Hematopoietic multipotent progenitor cell treated with erythropoietin and hydrocortisone succinate and interleukin-3 and kit ligand, for 6 days (in vitro differentiated cells): ENCODE data around the gene OR2W3.

Source experiments
- DNase-seq: peaks from one replicate; pipeline ENCODE4 v3.0.0-alpha.2; 2015

Gene OR2W3

DNA sequence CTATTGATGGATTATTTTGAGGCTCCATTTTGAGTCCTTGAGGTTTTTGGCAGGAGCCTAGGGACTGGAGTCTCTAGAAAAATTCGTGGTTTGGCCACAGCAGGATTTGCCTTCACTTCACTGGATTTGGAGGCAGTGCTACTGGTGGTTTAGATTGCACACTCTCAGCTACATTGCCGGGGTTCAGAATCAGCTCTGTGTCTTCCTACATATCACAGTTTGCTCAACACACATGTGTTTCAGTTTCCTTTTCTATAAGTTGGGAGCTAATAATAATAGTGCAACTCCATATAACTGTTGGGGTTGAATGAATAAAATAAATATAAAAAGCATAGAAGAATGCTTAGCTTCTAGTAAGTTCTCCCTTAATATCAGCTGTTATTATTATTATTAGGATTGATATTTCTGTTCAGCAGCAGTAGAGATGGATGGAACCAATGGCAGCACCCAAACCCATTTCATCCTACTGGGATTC lies at the start of gene OR2W3:
OR2W3 (plus strand) TSS at position 425 of the 475 bp plus-strand sequence; CDS start at position 425, 0 bp downstream.
- DNase-seq, result no peak

GRCh38 chr1:247845693-247846017 lies 49.7 kb upstream of the OR2W3 start:
- no peak for DNase-seq

DNA sequence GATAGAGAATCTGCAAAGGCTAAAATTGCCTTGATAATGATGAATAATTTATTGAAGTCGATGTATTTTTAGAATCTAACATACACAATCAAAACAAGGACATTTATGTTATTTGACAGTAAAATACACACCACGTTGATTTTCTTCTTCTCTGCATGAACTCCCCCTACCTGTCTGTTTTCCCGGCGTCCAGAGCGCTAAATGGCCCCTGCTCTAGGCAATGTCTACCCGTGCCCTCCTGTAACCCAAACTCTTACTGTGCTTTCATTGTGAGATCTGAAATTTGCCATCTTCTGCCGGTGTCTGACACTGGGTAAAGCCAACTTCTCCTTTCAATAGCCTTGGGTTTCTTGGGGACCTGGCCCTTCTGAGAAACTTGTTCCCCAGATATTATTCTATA lies 47.0 kb upstream of the OR2W3 start:
- no peak for DNase-seq

GRCh38 chr1:247849616-247850015 lies 45.8 kb upstream of the OR2W3 start:
- no peak for DNase-seq

- peak; percentile 97 for DNase-seq
Observed at GRCh38 chr1:247854899-247855545, 40.4 kb upstream of the OR2W3 start.

DNA sequence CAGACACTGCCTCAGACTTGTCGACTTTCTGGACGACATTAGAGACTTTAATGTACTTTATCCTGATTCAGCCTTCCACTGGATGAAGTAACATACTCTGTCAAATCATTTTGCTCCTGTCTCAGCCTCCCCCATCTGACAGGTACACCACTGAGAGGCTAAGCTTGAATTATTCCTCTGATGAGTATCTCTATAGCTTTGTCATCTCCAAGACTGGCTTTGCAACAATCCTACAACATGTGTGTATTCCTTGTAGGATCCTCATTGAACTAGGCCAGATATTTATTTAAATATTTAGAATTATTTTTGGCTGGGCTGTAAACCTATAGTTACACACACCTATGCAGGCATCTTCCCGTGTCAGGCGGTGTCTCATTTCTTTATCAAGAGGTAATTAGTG lies 39.5 kb upstream of the OR2W3 start:
- peak; percentile 17 for DNase-seq

DNA sequence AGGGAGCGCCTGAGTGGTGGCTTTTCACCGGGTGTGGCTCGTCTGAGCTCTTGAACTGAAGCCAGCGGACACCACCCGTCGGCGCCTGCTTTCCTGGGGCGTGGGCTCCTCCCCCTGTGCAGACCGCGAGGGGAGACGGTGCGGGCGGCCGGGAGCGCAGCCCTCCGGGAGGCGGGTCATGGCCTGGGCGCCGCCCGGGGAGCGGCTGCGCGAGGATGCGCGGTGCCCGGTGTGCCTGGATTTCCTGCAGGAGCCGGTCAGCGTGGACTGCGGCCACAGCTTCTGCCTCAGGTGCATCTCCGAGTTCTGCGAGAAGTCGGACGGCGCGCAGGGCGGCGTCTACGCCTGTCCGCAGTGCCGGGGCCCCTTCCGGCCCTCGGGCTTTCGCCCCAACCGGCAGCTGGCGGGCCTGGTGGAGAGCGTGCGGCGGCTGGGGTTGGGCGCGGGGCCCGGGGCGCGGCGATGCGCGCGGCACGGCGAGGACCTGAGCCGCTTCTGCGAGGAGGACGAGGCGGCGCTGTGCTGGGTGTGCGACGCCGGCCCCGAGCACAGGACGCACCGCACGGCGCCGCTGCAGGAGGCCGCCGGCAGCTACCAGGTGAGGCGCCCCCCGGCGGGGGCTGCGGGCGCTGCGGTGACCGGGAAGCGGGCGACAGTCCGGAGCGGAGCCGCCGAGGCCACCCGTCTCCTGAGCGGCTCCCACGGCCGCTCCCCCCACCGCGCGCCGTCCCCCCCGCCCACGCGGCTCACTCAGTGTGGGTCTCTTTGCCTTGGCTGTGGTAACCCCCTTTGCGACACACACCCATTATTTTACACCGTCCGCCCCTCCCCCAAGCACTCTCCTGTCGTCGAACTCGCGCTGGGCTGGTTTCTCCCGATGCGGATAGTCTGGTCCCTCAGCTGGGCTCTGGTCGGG lies 38.1 kb upstream of the OR2W3 start, which contains the start of gene TRIM58:
TRIM58 (plus strand) TSS at position 119 of the 916 bp plus-strand sequence; CDS start at position 179, 60 bp downstream.
- DNase-seq, result peak; percentile 98

GRCh38 chr1:247857985-247858619 lies 37.3 kb upstream of the OR2W3 start:
- peak; percentile 44 for DNase-seq

GRCh38 chr1:247862756-247863155 lies 32.6 kb upstream of the OR2W3 start:
- no peak for DNase-seq

- DNase-seq, result no peak
Observed at GRCh38 chr1:247864644-247865043, 30.7 kb upstream of the OR2W3 start.

DNA sequence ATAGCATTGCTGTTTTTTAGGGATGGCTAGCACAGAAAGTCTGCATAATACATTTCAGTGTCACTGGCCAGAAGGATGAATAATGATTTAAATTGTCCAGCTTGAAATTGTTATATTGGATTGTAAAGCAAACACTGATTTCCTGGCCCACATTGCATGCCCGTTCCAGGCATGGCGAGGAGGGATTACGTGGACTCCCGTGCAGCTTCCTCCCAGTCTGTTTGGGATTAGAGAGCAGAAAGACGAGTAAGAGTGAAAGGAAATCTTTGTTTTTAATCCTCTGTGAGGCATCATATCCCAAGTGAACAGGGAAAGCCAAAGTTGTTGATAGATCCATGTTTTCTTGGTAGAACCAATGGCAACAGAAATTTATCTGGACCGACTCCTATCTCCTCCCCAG lies 30.0 kb upstream of the OR2W3 start:
- no peak for DNase-seq

- no peak for DNase-seq
Observed at GRCh38 chr1:247883346-247883745, 12.0 kb upstream of the OR2W3 start.

GRCh38 chr1:247884797-247885413 lies 10.5 kb upstream of the OR2W3 start:
- peak; percentile 45 for DNase-seq

DNA sequence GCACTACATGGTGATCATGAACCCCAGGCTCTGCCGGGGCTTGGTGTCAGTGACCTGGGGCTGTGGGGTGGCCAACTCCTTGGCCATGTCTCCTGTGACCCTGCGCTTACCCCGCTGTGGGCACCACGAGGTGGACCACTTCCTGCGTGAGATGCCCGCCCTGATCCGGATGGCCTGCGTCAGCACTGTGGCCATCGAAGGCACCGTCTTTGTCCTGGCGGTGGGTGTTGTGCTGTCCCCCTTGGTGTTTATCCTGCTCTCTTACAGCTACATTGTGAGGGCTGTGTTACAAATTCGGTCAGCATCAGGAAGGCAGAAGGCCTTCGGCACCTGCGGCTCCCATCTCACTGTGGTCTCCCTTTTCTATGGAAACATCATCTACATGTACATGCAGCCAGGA lies 589 bp downstream of the OR2W3 start:
- DNase-seq, result no peak

DNA sequence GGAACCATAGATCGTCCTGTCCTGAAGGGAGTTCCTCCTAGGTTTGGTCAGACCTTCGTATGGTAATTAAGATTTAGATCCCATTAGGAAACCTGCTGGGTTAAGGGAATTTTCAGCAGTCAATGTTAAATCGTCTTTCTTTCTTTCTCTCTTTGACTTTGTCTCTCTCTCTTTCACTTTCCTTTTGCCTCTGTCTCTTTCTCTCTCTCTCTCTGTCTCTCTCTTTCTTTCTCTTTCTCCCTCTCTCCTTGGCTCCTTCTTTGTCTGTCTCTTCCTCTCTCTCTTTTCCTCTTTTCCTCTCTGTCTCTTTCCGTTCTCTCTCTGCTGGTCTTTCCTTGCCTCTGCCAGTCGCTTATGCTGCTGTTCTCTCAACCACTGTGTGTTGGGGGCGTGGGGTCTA lies 8.7 kb downstream of the OR2W3 start:
- no peak for DNase-seq

- DNase-seq, result no peak
Observed at GRCh38 chr1:247905181-247905580, 9.8 kb downstream of the OR2W3 start.

DNA sequence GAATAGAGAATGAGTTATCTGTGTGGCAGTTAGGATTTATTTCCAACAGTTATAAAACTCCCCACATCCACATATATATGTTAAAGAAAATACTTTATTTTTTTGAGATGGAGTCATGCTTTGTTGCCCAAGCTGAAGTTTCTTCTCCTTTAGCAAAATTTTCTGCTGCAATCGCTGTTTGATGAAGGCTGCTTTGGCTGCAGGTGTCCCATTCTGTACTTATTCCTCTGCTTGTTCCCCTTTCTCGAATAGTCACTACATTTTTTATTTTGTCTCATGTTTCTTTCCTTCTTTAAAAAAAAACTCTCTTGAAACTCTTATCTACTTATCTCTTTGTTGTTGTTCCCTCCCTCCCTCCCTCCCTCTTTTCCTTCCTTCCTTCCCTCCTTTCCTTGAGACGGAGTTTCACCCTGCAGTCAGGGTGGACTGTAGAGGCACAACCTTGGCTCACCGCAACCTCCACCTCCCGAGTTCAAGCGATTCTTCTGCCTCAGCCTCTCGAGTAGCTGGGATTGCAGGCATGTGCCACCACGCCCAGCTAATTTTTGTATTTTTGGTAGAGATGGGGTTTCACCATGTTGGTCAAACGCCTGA lies 10.6 kb downstream of the OR2W3 start:
- DNase-seq, result peak; percentile 38

DNA sequence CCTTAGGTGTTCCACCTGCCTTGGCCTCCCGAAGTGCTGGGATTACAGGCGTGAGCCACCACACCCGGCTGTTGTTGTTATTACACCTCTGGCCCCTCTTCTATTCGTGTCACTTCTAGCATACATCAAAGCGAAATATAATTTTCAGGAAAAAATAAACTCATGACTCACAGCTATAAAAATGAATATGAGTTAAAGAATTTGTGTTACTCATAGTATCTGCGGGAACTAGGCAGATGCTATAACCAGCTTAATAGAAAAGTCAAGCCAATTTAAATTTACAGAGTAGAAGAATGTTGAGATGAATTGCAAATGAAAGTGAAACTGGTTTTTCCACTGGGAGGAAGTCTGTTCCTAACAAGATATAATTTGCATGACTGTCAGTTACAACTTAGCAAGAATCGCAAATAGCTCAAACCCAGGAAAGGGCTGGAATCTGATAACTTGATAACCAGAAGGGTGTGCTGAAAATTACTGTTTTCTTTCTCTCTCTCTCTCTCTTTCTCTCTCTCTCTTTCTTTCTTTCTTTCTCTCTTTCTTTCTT lies 11.2 kb downstream of the OR2W3 start:
- peak; percentile 95 for DNase-seq

DNA sequence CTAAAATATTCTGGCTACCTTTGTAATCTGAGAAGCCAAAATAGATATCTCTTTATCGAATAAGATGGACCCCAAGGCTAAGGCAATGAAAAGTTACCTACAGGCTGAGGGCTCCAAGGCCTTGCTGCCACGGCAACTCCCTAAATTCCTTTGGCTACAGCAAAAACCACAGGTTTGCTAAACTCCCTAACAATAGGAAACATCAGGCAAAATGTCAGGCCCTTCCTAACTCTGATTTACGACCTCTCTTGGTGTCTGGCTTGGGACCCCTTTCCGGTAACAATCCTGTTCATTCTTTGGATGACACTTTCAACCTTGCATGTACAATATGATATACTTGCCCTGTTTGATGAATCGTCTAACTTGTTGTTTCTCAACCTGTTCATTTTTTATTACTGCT lies 13.4 kb downstream of the OR2W3 start:
- no peak for DNase-seq

- DNase-seq, result no peak
Observed at GRCh38 chr1:247913786-247914185, 18.4 kb downstream of the OR2W3 start.

- DNase-seq, result no peak
Observed at GRCh38 chr1:247914941-247915662, 19.7 kb downstream of the OR2W3 start.

DNA sequence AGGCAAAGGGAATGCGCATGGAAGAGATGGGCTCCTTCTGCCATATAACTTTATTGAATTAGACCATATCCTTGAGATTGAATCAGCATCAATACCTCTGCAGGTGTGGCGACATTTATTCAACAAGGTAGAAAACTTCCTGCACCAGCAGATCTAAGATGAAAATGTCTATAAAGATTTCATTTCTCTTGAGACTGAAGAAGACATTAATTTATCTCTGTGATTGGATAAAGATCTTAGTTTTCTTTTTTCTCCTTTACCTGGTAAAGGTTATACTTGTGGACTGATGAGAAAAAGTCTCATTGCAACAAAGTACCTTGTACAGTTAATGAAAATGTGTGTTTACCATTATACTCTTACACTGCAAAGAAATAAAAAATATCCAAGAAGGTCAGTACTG lies 24.6 kb downstream of the OR2W3 start, which contains the start of gene OR2T8:
OR2T8 (plus strand) TSS at position 301 of the 400 bp plus-strand sequence. CDS start 766 bp downstream, outside the sequence.
- DNase-seq, result no peak
